Mucosa of descending colon (tissue), 3 donors: ENCODE results near the gene PRR7. TPM values are rescaled to one million over a fixed set of nuclear protein-coding genes. Genes with fewer than 3 reads are reported as not detected.
A peak's percentile ranks its signal among the peaks of the same experiment; 100 is the strongest.

Source experiments
- ATAC-seq: fragments of 200-7000 bp; cut with Tn5 transposase; one replicate; pipeline ENCODE4 v1.9.1; 2020; ENCODE audit warnings: mild to moderate bottlenecking, moderate library complexity
- DNase-seq, 3 donors: peaks; one replicate each; pipeline ENCODE4 v3.0.0-alpha.2; 2020
- H3K36me3 ChIP-seq: fragments of 200-600 bp; one replicate; pipeline ENCODE4 v1.8.0; 2021; ENCODE audit warnings: low read depth, mild to moderate bottlenecking
- H3K4me1 ChIP-seq: fragments of 200-600 bp; one replicate; pipeline ENCODE4 v1.8.0; 2021; ENCODE audit warnings: low read depth, mild to moderate bottlenecking
- H3K4me3 ChIP-seq: fragments of 200-600 bp; one replicate; pipeline ENCODE4 v1.8.0; 2021; ENCODE audit warnings: mild to moderate bottlenecking
- H3K9me3 ChIP-seq: fragments of 200-600 bp; one replicate; pipeline ENCODE4 v1.8.0; 2021; ENCODE audit warnings: mild to moderate bottlenecking
- intact Hi-C, 2 donors: fragments of 100-400 bp; cut with DNase I in 1 of 2; cut with micrococcal nuclease in 1 of 2; formaldehyde crosslinking; loops; one replicate each; pipeline versions ENCODE4 v1.11.0 to v1.11.1; 2022; cut with DNase I, micrococcal nuclease
- total RNA-seq, 3 donors: library from RNA; stranded (reverse); fragmentation: NEBNext Ultra II Directional in 2 of 3; extraction: Animal tissue kit (Norgen Biotek cat#: 25700) in 2 of 3; gene quantifications; one replicate each; pipeline versions ENCODE4 v1.2.1 to v1.2.4, GENCODE V29; 2021 to 2023
- TF ChIP-seq, protein P1 (sequence below): fragments of 200-600 bp; IDR thresholded peaks from one replicate; pipeline ENCODE4 v1.8.0; 2022; ENCODE audit warnings: antibody characterized with exemption, mild to moderate bottlenecking
- donor health status: DM: no; HTN: no; CAD: no; lungs with moderate emphysema.
- donor health status: DM: no; HTN: no; CAD: no.
- donor health status: DM: no; HTN: yes; CAD: no.

Gene PRR7
- total RNA-seq, 3 donors from 2014 or later, result 1.1 to 1.2 (median 1.2) TPM

DNA sequence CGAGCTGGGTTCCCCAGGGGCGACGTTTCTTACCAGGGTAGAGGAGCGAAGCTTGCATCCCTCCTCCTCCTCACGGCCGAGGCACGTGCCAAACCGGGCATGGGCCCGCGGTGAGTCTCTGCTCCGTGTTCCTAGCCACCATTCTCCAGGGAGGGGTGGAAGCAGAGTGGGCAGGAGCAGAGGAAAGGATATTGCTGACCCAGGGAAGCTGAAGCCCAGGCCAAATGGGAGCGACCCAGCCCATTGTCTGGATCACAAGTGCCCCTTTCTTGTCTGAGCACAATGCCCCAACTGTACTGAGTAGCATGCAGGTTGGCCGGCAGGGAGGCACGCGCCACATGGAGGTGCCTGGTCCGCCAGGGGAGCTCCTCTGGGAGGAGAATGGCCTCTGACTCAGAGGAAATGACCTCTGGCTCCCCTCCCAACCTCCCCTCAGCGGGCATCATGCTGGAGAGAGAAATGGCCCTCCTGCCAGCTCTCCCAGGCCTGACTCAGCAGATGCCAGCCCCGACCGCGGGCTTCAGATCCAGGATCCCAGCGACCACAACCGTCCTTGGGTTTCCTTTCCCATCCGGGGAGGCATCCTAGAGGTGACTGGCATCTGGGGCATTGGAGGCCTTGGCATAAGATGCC, 1.1 kb downstream of the PRR7 start:
- H3K36me3 ChIP-seq, result no peaks in the 10 kb centered on the region
- intact Hi-C loops, result no loop called here
- H3K4me1 ChIP-seq, result peaks cover 21% of the 10 kb centered on the region
- peak; percentile 29 for ATAC-seq
- H3K9me3 ChIP-seq, result no peaks in the 10 kb centered on the region
- TF ChIP-seq, protein P1, sequence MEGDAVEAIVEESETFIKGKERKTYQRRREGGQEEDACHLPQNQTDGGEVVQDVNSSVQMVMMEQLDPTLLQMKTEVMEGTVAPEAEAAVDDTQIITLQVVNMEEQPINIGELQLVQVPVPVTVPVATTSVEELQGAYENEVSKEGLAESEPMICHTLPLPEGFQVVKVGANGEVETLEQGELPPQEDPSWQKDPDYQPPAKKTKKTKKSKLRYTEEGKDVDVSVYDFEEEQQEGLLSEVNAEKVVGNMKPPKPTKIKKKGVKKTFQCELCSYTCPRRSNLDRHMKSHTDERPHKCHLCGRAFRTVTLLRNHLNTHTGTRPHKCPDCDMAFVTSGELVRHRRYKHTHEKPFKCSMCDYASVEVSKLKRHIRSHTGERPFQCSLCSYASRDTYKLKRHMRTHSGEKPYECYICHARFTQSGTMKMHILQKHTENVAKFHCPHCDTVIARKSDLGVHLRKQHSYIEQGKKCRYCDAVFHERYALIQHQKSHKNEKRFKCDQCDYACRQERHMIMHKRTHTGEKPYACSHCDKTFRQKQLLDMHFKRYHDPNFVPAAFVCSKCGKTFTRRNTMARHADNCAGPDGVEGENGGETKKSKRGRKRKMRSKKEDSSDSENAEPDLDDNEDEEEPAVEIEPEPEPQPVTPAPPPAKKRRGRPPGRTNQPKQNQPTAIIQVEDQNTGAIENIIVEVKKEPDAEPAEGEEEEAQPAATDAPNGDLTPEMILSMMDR, result no peak
- peak in 1 of 3 donors; percentile 66 for DNase-seq
- H3K4me3 ChIP-seq, result no peak overlapping the region

DNA sequence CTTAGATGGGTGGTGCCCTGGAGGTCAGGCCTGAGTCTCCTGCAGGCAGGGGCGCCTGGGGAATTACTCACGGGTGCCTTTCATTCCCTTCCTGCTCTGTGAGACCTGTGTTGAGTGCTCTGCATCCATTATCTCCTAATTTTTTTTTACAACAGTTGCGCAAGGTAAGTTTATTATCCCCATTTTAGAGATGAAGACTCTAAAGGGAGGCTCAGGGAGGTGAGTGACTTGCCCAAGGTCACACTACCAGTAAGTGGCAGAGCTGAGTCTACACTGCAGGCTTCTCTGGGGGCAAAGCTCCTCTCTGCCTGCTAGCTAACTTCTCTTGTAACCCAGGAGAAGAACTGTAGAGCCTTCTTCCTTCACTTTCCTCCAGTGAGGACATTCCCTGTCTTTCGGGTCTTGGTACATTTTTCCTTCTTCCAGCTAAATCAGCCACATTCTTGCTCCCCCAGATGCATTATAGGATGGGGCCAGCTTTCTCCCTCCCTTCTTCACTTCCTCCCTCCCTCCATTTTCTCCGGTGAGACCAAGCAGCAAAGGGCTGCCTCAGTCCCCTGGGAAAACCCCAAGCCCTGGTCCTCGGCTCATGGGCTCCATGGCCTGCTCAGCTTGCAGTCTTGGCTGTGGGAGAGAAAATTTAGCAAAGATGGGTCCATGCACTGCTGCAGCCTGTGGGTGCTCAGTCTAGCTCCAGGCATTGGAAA, 1.8 kb downstream of the PRR7 start:
- Histone ChIP-seq H3K36me3 (no peaks in the 10 kb centered on the region), H3K4me1 (peaks cover 21% of the 10 kb centered on the region), H3K9me3 (no peaks in the 10 kb centered on the region), H3K4me3 (no peak overlapping the region)
- no peak for DNase-seq
- no peak for ATAC-seq
- TF ChIP-seq, protein P1, result no peak
- intact Hi-C loops, result no loop called here

DNA sequence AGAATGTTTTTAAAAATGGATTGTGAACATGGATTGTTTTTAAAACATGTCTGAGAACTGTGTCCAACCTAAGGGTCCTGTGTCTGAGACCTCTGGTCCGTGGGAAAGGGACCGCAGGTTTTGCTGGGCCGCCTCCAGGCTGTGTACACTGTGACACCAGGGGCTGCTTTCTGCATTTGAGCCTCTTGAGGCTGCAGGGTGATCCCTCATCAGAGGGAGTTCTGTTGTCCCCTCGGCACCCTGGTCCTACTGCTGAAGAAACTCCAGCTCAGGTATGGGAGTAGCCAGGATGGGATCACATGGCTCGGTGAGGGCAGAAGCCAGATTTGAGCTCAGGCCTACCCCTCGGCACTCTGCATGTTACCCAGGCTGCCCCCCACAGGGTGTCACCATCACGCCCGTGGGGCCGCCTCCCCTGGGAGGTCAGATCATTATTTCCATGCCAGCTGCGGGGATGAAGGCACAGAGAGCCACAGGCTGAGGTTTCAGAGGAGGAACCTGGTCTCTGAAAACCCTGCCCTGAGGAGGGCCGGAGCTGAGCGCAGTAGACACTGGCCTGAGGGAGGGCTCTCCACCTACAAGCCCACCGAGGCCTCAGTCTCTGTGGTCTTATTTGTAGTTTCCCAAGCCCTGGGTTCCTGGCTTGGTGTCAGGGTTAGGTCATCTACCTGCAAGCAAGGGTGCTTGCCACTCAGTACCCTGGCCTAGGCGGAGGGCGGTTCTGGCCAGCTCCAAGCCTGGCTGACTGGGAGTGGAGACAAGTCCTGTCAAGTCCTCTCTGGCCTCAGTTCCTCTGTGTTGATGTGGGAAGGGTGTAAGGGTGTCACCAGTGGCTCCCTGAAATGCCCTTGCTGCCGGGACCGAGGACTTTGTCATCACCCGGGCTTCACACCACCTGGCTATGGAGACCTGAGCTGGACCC, 2.8 kb downstream of the PRR7 start:
- H3K36me3 ChIP-seq, result no peaks in the 10 kb centered on the region
- no peak overlapping the region for H3K4me3 ChIP-seq
- no peaks in the 10 kb centered on the region for H3K9me3 ChIP-seq
- peaks cover 27% of the 10 kb centered on the region for H3K4me1 ChIP-seq
- intact Hi-C loops, result loop anchor here (5.0 kb wide), 1 partner anchor 57 kb away; no protein-coding TSS in a partner anchor
- ATAC-seq (no peak), DNase-seq (peak in 1 of 3 donors; percentile 46)
- TF ChIP-seq, protein P1, result no peak

DNA sequence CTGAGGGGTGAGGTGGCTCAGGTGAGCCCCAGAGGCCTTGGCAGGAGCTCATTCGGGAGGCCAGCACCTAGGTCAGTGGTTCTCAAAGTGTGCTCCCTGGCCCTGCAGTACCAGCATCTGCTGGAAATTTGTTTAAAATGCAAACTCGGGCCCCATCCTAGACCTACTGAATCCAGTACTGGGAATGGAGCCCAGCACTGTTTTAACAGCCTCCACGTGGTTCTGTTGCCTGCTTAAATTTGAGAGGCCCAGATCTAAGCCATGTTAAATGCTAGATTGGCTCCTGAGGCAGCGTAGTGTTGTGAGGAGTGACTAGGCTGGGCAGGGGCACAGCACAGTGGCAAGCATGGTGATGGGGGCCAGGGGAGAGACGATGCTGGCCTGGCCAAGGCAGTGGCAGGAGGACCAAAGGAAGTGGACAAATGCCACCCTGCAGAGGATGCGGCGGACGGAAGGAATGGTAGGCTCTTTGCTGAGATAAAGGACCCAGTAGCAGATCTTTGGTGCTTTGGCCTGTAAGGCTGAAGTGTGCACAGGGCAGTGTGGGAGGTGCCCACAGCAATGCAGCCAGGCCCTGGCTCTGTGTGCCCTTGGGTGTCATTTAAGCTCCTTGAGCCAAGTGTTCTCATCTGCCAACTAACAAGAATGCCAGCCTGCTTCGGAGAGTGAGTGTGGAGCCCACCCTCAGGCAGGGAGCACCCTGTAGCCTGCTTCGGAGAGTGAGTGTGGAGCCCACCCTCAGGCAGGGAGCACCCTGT, 4.2 kb downstream of the PRR7 start:
- TF ChIP-seq, protein P1, result no peak
- H3K4me1 ChIP-seq, result peaks cover 23% of the 10 kb centered on the region
- DNase-seq, result peak in 1 of 3 donors; percentile 40
- intact Hi-C loops, result loop anchor here (5.0 kb wide), 1 partner anchor 59 kb away; no protein-coding TSS in a partner anchor
- H3K9me3 ChIP-seq, result no peaks in the 10 kb centered on the region
- H3K4me3 ChIP-seq, result no peak overlapping the region
- ATAC-seq, result no peak
- H3K36me3 ChIP-seq, result no peaks in the 10 kb centered on the region
